Fibroblast of peridontal ligament (primary cell): ENCODE measurements around the gene COL26A1.
A peak's percentile ranks its signal among the peaks of the same experiment; 100 is the strongest.
"Not testable (repeated sequence)": the region's sequence is repeated elsewhere in the genome, so short reads cannot be mapped to it uniquely, and the experiment has no call there.

Source experiments
- DNase-seq: peaks from one replicate; pipeline ENCODE4 v3.0.0-alpha.2; 2010; ENCODE audit errors: extremely low read depth

The COL26A1 gene

DNA sequence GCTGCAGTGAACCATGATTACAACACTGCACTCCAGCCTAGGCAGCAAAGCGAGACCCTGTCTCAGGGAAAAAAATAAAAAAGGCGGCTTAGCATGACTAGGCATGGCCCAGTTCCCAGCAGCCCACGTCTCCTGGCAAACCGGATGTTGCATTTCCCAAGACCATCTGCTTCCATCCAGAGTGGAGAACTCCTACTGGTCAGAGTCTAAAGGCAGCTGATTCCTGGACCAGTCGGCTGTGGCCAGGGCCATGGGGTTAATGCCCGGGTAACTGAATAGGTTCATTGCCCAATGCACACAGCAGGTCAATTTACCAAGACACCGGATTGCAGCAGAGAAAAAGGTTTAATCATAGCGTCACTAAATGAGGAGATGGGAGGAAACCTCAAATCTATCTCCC, 133.3 kb downstream of the COL26A1 start:
- no peak for DNase-seq

DNA sequence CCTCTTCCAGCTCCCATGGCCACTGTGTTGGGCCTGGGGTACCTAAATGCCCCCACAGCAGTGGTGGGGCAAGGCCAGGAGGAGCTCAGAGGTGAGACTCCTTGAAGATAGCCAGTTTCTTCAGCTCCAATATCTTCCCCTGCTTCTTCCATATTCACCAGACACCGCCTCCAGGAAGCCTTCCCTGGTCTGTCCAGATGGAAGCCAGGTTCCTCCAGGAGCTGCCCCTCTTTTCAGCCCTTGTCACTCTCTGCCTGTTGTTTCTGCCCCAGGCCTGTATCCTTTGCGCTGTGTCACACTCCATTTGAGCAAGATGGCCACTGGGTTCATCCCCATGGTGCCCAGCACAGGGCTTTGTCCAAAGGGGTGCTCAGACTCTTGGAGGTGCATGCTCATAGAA, 138.7 kb downstream of the COL26A1 start:
- DNase-seq = no peak

DNA sequence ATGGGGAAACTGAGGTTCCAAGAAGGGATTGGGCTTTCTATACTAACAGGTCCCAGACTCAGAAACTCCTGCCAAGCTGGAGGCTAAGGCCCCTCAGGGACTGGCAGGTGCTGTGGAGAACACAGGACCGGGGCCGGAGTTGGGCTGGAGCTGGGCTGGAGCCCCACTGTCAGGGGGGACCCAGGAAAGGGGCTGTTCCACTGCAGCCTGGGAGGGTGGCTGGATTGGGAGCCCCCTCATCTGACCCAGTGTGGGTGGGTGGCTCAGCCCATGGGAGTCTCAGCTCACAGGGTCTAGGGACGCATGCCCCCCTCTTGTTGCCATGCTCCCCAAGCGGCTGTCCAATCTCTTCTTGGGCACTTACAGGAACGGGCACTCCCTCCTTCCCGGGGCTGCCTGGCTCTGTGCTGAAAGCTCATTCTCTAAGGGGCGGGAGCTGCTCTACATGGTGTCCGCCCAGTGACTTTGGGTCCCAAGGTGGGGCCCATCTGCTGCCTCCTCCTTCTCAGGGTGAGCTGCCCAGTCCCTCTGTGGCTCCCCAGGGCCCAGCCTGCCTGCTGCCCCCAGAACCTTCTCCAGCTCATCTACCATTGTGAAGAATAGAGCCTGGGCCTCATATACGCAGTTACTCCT, 139.9 kb downstream of the COL26A1 start:
- no peak for DNase-seq

DNA sequence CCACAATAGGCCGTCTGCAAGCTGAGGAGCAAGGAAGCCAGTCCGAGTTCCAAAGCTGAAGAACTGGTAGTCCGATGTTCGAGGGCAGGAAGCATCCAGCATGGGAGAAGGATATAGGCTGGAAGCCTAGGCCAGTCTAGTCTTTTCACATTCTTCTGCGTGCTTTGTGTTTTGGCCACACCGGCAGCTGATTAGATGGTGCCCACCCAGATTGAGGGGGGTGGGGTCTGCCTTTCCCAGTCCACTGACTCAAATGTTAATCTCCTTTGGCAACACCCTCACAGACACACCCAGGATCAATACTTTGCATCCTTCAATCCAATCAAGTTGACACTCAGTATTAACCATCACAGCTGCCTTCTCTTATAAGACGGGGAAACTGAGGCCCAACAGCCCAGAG, 142.8 kb downstream of the COL26A1 start:
- not testable (repeated sequence) for DNase-seq

GRCh38 chr7:101506531-101506930, 143.9 kb downstream of the COL26A1 start:
- peak; percentile 11 for DNase-seq

DNA sequence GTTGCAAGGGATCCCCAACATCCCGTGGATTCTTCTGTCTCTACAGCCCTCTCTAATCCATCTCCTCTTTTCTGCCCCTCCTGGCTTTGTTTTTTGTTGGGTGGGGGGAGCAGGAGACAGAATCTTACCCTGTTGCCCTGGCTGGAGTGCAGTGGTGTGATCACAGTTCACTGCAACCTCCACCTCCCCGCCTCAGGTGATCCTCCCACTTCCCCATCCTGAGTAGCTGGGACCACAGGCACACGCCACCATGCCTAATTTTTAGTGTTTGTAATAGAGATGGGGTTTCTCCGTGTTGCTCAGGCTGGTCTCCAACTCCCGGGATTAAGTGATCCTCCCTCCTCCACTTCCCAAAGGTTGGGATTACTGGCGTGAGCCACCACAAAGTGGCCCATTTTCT, 144.7 kb downstream of the COL26A1 start:
- DNase-seq = no peak

DNA sequence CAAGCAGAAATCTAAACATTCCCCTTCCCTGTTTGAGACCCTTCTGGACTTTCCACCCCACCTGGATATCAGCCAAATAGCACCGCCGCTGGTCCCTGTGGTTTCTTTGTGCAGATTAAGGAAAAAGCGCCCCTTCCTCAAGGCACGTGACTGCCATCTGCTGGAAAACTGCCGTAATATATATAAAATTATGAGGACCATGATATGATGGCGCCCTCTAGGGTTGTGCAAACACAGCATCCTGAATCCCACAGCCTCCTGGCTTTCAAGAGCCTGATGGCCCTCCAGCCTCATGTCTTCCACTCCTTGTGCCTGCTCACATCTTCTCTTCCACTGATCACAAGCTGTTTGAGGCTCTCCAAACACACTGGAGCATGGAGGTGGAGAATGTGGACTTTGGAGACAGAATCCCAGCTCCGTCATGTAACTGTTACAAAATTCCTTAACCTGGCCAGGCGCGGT, 145.1 kb downstream of the COL26A1 start:
- DNase-seq = peak; percentile 51

- DNase-seq = no peak
Measured at GRCh38 chr7:101510297-101510696, 147.6 kb downstream of the COL26A1 start.

GRCh38 chr7:101511965-101512364, 149.3 kb downstream of the COL26A1 start:
- no peak for DNase-seq

GRCh38 chr7:101516851-101517250, 154.2 kb downstream of the COL26A1 start:
- no peak for DNase-seq

- no peak for DNase-seq
Measured at GRCh38 chr7:101517304-101517703, 154.6 kb downstream of the COL26A1 start.

- peak; percentile 79 for DNase-seq
Measured at GRCh38 chr7:101518336-101518735, 155.7 kb downstream of the COL26A1 start.

- peak; percentile 90 for DNase-seq
Measured at GRCh38 chr7:101519324-101520023, 156.8 kb downstream of the COL26A1 start.

- no peak for DNase-seq
Measured at GRCh38 chr7:101521430-101521925, 158.8 kb downstream of the COL26A1 start.

GRCh38 chr7:101522021-101522420, 159.3 kb downstream of the COL26A1 start:
- DNase-seq = no peak

- peak; percentile 67 for DNase-seq
Measured at GRCh38 chr7:101527844-101528667, 165.4 kb downstream of the COL26A1 start.

GRCh38 chr7:101529560-101529959, 166.9 kb downstream of the COL26A1 start:
- no peak for DNase-seq

DNA sequence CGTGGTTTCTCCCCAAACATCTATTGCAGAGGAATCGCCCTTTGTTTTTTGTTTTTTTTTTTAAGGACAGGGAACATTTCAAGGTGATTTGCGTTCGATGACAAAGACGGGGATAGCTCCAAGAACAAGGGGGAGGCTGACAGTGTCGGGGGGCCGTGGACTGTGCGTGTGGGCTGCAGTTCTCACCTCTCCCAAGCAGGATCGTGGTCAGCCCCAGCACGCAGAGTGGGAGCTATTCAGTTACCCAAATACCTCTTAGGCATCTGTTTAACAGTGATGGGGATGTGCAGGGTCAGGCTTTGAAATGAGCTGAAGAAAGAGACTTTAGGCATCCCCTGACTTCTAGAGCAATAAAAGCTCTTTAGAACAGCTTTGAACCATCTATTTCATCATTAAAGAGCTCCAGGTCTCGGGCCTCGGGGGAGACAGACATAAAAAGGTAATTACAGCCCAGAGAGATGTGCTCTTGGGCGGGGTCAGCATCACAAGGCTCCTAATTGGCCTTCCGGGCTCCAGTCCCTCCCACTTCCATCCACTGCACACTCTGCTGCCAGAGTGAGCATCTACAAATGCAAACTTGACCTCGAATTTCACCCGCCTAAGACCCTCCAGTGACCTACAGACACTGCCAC, 169.2 kb downstream of the COL26A1 start:
- no peak for DNase-seq

DNA sequence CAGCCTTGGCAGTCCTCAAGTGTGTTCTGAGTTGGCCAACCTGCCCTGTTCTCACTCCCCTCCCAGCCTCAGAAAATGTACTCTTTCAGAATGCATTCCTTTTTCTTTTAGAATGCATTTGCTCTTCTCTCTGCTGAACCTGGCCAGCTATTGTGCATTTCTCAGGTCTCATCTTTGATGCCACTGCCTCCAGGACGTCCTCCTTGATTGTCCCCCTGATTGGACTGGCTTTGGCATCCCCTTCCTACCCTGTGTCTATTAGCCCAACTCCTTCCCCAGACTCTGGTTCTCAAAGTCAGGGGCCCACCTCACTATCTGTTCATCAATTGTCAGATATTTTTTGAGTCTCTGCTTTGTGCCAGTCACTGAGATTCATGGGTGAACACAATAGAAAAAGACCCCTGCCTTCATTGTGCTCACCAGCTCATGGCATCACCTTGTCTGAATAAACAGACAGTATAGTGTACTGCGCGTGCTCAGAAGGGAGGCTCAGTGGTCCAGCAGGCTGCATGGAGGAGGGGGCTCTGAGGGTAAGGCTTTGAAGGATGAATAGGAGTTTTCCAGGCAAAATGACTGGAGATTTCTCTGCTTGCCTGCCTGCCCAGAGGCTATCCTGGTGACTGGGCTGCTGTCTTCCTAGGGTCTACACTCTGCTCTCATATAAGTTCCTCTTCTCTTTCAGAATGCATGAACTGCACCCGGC, 169.9 kb downstream of the COL26A1 start:
- DNase-seq = no peak

DNA sequence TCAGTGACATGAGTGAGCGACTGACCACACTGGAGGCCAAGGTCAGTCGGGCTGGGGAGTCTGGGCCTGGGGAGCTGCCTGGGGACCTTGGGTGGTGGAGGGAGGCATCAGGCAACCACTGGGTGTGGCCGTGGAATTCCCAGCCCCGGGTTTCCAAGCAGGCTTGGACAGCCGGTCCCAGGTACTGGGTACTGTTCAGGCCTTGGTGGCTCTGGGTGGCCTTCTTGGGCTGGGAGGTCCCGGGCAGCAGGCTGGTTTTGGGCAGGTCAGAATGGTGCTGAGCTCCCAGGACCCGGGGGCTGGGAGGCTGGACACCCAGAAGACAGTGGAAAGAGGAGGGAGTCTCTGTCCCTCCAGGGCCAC, 170.4 kb downstream of the COL26A1 start:
- no peak for DNase-seq

DNA sequence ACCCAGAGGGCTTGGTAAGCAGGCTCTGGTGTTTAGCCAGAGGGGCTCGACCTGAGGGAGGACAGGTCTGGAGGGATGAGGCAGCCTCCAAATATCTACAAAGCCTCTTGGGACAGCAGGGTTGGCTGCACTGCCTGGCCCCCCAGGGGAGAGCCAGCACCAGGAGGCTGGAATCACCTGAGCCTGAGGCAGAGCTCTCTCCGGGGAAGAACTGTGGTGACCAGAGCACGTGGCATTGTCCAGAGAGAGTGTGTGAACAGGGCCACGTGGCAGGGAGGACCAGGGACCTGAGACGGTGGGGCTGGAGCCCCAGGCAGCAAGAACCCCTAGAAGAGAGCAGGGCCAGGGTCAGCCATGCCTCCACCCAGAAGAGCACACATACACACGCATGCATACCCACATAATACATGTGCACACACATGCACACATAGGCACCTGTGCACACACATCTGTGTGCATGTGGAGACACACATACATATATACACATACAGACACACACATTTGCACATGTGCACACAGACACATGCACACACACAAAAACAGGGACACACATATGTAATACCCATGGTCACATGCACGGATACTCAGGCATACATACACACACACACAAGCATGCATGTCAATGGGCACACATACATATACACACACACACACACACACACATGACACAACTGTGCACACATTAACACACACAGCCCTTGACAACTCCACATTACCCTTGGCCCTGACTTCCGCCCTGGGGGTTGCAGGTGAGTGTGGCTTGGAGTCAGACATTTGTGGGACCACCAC, 171.5 kb downstream of the COL26A1 start:
- no peak for DNase-seq
